GM23338 (cell line): Measurements from ENCODE around the gene CXCR3.

ENCODE experiments used
- CTCF ChIP-seq, 2 experiments: fragments of 200-600 bp in 1 of 2; sonication (generic) in 1 of 2; conservative IDR thresholded peaks; 2 replicates each; pipeline versions ENCODE4 v1.5.1 to v1.6.1; 2016 to 2017; ENCODE audit warnings: antibody characterized with exemption in 2 of 2, low read depth in 2 of 2, mild to moderate bottlenecking in 2 of 2, moderate library complexity in 1 of 2
- EZH2 ChIP-seq: fragments of 200-600 bp; sonication (generic); IDR thresholded peaks from one replicate; pipeline ENCODE4 v1.8.0; 2017; ENCODE audit warnings: antibody characterized with exemption, mild to moderate bottlenecking, low read depth; ENCODE audit not compliant: unreplicated experiment
- POLR2AphosphoS5 ChIP-seq: IDR thresholded peaks from 2 replicates; pipeline ENCODE4 v1.6.1; 2016; ENCODE audit warnings: antibody characterized with exemption, low read depth
- STAT1 ChIP-seq: IDR thresholded peaks from one replicate; pipeline ENCODE4 v1.6.1; 2016; ENCODE audit warnings: antibody characterized with exemption; ENCODE audit not compliant: unreplicated experiment

- no peak for TF ChIP-seq POLR2AphosphoS5
- TF ChIP-seq STAT1: no peak
- no peak for TF ChIP-seq CTCF (conservative IDR thresholded peaks at IDR 0.05; ENCODE audit: low read depth in 2 of 2)
- no peak for TF ChIP-seq EZH2
These were observed at the start of gene CXCR3 for GRCh38 chrX:71618303-71618721.
